HFFc6 (cell line): ENCODE data around the gene OCA2. TPM values are rescaled to one million over a fixed set of nuclear protein-coding genes. Genes with fewer than 3 reads are reported as not detected.

ENCODE experiments used
- DNase-seq: peaks from one replicate; pipeline ENCODE4 v3.0.0-alpha.2; 2018
- H3K27ac Mint-ChIP-seq: 2 replicates; pipeline ENCODE4 v1.8.0; 2020; ENCODE audit warnings: mild to moderate bottlenecking, mixed read lengths
- H3K27me3 Mint-ChIP-seq: 2 replicates; pipeline ENCODE4 v1.8.0; 2021; ENCODE audit warnings: mild to moderate bottlenecking, moderate library complexity, mixed read lengths; ENCODE audit not compliant: insufficient read depth
- H3K36me3 Mint-ChIP-seq: 2 replicates; pipeline ENCODE4 v1.8.0; 2021; ENCODE audit warnings: low read depth, mixed read lengths
- H3K4me1 Mint-ChIP-seq: 2 replicates; pipeline ENCODE4 v1.8.0; 2020; ENCODE audit warnings: low read depth, mixed read lengths
- H3K4me3 Mint-ChIP-seq: 2 replicates; pipeline ENCODE4 v1.8.0; 2020; ENCODE audit warnings: mild to moderate bottlenecking, moderate library complexity, mixed read lengths
- H3K9me3 Mint-ChIP-seq: 2 replicates; pipeline ENCODE4 v1.8.0; 2020; ENCODE audit warnings: mild to moderate bottlenecking, mixed read lengths
- total RNA-seq, 6 experiments: library from RNA; stranded (reverse); fragmentation: NEBNext Ultra II Directional; extraction: Animal tissue kit (Norgen Biotek cat#: 25700); gene quantifications; 2 replicates in 1 of 6; 3 replicates in 5 of 6; pipeline ENCODE4 v1.2.3, GENCODE V29; 2021
- TF ChIP-seq, protein P1 (sequence below): fragments of 200-600 bp; sonication (generic); IDR thresholded peaks from 2 replicates; pipeline ENCODE4 v1.5.0; 2021; ENCODE audit warnings: antibody characterized with exemption, mild to moderate bottlenecking

Gene OCA2
- total RNA-seq, 6 experiments from 2014 or later, result not detected

- Mint-ChIP-seq H3K4me1 (no peaks in the 10 kb centered on the region), H3K27ac (no peak overlapping the region), H3K36me3 (peaks cover under 1% of the 10 kb centered on the region; the same call in 1 of the 2 replicates), H3K4me3 (no peak overlapping the region), H3K27me3 (peaks cover 3% of the 10 kb centered on the region), H3K9me3 (peaks cover 37% of the 10 kb centered on the region)
- no peak for DNase-seq
- TF ChIP-seq, protein P1, sequence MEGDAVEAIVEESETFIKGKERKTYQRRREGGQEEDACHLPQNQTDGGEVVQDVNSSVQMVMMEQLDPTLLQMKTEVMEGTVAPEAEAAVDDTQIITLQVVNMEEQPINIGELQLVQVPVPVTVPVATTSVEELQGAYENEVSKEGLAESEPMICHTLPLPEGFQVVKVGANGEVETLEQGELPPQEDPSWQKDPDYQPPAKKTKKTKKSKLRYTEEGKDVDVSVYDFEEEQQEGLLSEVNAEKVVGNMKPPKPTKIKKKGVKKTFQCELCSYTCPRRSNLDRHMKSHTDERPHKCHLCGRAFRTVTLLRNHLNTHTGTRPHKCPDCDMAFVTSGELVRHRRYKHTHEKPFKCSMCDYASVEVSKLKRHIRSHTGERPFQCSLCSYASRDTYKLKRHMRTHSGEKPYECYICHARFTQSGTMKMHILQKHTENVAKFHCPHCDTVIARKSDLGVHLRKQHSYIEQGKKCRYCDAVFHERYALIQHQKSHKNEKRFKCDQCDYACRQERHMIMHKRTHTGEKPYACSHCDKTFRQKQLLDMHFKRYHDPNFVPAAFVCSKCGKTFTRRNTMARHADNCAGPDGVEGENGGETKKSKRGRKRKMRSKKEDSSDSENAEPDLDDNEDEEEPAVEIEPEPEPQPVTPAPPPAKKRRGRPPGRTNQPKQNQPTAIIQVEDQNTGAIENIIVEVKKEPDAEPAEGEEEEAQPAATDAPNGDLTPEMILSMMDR, result no peak
These were observed 232.5 kb downstream of the OCA2 start for GRCh38 chr15:27866505-27867165.

- Mint-ChIP-seq H3K27ac (no peak overlapping the region), H3K27me3 (peaks cover 3% of the 10 kb centered on the region), H3K4me3 (no peak overlapping the region), H3K36me3 (peaks cover 5% of the 10 kb centered on the region; the same call in 1 of the 2 replicates), H3K4me1 (no peaks in the 10 kb centered on the region), H3K9me3 (peaks cover 43% of the 10 kb centered on the region)
- DNase-seq, result no peak
- TF ChIP-seq, protein P1, result no peak
These were observed 233.2 kb downstream of the OCA2 start for GRCh38 chr15:27865926-27866325.

DNA sequence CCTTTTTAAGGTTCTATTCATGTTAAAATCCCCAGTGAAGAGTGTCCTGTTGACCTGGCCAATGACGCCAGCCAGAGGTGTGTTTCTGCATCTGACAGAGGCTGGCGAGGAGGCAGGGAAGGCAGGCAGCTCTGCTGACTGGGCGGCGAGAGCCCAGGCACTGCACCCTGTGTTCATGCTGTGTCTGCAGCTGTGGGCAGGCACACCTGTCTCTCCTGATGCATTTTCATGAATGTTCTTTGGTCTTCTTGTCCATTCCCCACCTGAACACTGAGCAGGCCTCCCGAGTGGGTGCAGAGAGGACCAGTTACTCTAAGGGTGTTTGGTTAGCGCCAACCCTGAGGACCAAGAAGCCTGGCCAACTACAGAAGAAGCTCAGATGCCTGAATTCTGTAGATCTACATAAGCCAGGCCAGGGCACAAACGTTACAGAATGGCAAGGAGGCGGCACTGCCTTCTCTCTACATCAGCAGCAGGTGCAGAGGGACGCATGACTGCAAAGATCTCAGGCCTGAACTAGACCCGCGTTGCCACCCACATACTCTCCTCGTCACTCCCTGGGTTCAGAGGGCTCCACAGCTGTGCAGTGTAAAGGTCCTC is 233.7 kb downstream of the OCA2 start:
- no peak overlapping the region for H3K27ac Mint-ChIP-seq
- peaks cover 7% of the 10 kb centered on the region for H3K27me3 Mint-ChIP-seq
- TF ChIP-seq, protein P1, result no peak
- DNase-seq, result no peak
- peaks cover 5% of the 10 kb centered on the region; the same call in 1 of the 2 replicates for H3K36me3 Mint-ChIP-seq
- H3K4me3 Mint-ChIP-seq, result no peak overlapping the region
- H3K9me3 Mint-ChIP-seq, result peaks cover 46% of the 10 kb centered on the region
- H3K4me1 Mint-ChIP-seq, result no peaks in the 10 kb centered on the region

DNA sequence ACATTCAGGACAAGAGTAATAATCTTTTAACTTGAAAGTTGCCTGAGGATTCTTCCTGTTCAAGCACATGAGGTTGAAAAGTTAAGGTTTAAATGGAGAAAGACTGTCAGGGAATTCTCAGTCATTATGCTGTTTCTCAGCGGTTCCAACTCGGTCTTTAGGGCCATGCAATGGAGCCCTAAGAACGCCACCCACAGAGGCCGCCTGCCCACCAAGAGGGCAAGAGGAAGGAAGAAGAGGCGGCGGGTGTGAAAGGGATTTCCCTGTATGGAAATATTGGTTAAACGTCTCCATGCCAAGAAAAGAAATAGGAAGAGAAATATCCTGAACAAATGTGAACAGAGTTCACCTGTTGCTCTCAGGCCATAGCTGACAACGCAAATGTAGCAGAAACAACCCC is 234.4 kb downstream of the OCA2 start:
- TF ChIP-seq, protein P1, result no peak
- Mint-ChIP-seq H3K9me3 (peaks cover 51% of the 10 kb centered on the region), H3K27ac (no peak overlapping the region), H3K4me3 (no peak overlapping the region), H3K4me1 (no peaks in the 10 kb centered on the region), H3K36me3 (peaks cover 5% of the 10 kb centered on the region; the same call in 1 of the 2 replicates), H3K27me3 (peaks cover 6% of the 10 kb centered on the region; the same call in 1 of the 2 replicates)
- no peak for DNase-seq

DNA sequence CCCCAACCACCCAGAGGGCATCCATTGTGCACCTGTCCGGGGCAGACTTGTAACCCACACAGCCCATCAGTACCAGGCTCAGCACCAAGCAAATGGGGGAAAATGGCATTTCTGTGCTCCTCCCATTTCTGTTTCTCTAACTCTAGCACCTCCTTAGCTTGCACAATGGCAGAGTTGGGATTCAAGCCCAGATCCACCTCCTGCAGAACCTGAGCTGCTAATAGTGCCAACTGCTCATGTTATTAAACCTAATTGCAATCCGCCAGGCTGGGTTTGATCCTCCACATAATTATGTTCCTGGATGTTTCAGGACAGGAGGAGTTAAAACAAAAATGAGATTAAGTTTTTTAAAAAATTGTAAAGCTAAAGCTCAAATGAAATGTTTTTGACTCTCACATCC is 235.0 kb downstream of the OCA2 start:
- Mint-ChIP-seq H3K27me3 (peaks cover 6% of the 10 kb centered on the region; the same call in 1 of the 2 replicates), H3K4me1 (no peaks in the 10 kb centered on the region), H3K9me3 (peaks cover 51% of the 10 kb centered on the region), H3K4me3 (no peak overlapping the region), H3K36me3 (peaks cover 5% of the 10 kb centered on the region; the same call in 1 of the 2 replicates), H3K27ac (no peak overlapping the region)
- TF ChIP-seq, protein P1, result no peak
- DNase-seq, result no peak
